ENCODE data around the gene AREG. TPM values are rescaled to one million over a fixed set of nuclear protein-coding genes. Genes with fewer than 3 reads are reported as not detected.
"Not testable (repeated sequence)": the region's sequence is repeated elsewhere in the genome, so short reads cannot be mapped to it uniquely, and the experiment has no call there.

AREG gene, protein sequence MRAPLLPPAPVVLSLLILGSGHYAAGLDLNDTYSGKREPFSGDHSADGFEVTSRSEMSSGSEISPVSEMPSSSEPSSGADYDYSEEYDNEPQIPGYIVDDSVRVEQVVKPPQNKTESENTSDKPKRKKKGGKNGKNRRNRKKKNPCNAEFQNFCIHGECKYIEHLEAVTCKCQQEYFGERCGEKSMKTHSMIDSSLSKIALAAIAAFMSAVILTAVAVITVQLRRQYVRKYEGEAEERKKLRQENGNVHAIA
- total RNA-seq (9.3 TPM), polyA plus RNA-seq (1 to 10 TPM in 3 of 4 donors, under 1 TPM in 1; 0.43 to 2.5 (median 1.7) TPM)

GRCh38 chr4:74444891-74445642 is at the start of gene AREG:
Gene AREG, plus strand, starts transcription at chr4:74445136. Its CDS starts 210 bp downstream, at chr4:74445346.
- H3K4me3 ChIP-seq (ENCODE audit: low read depth, low read length), result peak within 1 kb of the TSS; percentile 72
- H3K9me3 Mint-ChIP-seq, result no peaks in the 10 kb centered on the region
- H3K27me3 Mint-ChIP-seq, result peaks cover 27% of the 10 kb centered on the region
- no peaks in the 10 kb centered on the region for H3K9me3 ChIP-seq (ENCODE audit: control insufficient read depth in 2 of 2, low read length in 2 of 2)
- H3K36me3 Mint-ChIP-seq, result no peaks in the 10 kb centered on the region
- no peaks in the 10 kb centered on the region for H3K36me3 ChIP-seq (ENCODE audit: control insufficient read depth, insufficient read depth, low read length)
- peak within 1 kb of the TSS; percentile 69 to 92 (median 90) for H3K4me3 Mint-ChIP-seq
- H3K27ac ChIP-seq (ENCODE audit: insufficient read depth, low read length, poor library complexity, severe bottlenecking), result peak within 1 kb of the TSS; percentile 75
- ATAC-seq (ENCODE audit: low read depth in 2 of 2) (peak; percentile 92 to 95), DNase-seq (peak; percentile 82 to 88 (median 86))
- H3K4me1 ChIP-seq (ENCODE audit: control insufficient read depth, insufficient read depth, low read length, poor library complexity, severe bottlenecking), result peaks cover 14% of the 10 kb centered on the region
- H3K27ac Mint-ChIP-seq, result peak within 1 kb of the TSS; percentile 74 to 98 (median 94)
- H3K27me3 ChIP-seq (ENCODE audit: control insufficient read depth, insufficient read depth, low read length), result peaks cover 5% of the 10 kb centered on the region
- H3K4me1 Mint-ChIP-seq, result peaks cover 0 to 13% (median 6%) of the 10 kb centered on the region in 4 donors

DNA sequence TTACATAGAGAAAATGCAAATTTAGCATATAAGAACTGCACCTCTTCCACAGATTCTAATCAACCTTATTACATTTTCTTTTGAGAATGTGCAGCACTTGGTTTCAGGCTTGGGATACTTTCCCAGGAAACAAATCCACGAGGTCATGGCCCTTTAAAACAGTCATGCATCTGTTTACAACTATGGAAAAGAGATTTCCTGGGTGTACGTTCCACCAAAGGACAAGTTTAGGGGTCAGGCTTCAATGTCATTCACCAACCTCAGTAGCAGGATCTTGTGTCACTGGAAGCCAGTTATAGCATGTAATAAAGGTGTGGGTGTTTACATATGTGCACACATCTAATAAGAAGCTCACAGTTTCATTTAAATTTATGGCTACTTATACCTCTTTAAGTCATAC is 49.3 kb upstream of the AREG start:
- H3K36me3 Mint-ChIP-seq, result no peaks in the 10 kb centered on the region
- ATAC-seq (ENCODE audit: low read depth in 2 of 2), result no peak
- peaks cover 0 to 11% (median 5%) of the 10 kb centered on the region in 4 donors for H3K4me1 Mint-ChIP-seq
- Histone ChIP-seq H3K36me3 (ENCODE audit: control insufficient read depth, insufficient read depth, low read length) (no peaks in the 10 kb centered on the region), H3K4me3 (ENCODE audit: low read depth, low read length) (no peak overlapping the region), H3K27ac (ENCODE audit: insufficient read depth, low read length, poor library complexity, severe bottlenecking) (no peak overlapping the region), H3K9me3 (ENCODE audit: control insufficient read depth in 2 of 2, low read length in 2 of 2) (no peaks in the 10 kb centered on the region), H3K4me1 (ENCODE audit: control insufficient read depth, insufficient read depth, low read length, poor library complexity, severe bottlenecking) (no peaks in the 10 kb centered on the region), H3K27me3 (ENCODE audit: control insufficient read depth, insufficient read depth, low read length) (no peaks in the 10 kb centered on the region)
- peaks cover 10% of the 10 kb centered on the region for H3K27me3 Mint-ChIP-seq
- no peaks in the 10 kb centered on the region for H3K9me3 Mint-ChIP-seq
- no peak overlapping the region for H3K27ac Mint-ChIP-seq
- no peak overlapping the region for H3K4me3 Mint-ChIP-seq
- DNase-seq, result no peak

DNA sequence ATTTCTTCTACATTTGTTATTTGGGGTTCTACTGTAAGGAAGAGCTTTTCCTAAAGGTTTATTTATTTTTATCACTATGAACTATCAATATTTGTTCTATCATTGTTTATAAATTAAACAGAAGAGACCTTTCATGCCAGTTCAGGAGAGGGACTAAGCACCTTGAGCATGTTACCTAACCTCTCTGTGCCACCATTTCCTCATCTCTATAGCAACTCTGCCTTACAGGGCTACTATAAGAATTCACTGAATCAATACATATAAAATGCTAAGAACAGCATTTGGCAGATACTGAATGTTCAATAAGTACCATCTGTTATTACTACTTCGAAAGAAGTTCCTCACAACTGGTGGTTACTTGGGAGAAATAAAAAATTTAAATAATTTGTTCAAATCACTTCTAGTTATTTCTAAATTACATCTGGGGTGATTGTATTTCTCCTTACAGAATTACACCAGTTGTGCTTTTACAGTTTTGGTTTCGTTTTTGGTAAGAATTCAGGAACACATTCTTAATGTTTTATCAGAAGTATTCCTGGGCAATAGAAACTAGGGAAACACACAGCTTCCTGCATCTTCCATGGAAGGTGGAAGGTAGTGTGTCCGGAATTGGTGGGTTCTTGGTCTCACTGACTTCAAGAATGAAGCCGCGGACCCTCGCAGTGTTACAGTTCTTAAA is 47.0 kb upstream of the AREG start:
- no peaks in the 10 kb centered on the region for H3K4me1 ChIP-seq (ENCODE audit: control insufficient read depth, insufficient read depth, low read length, poor library complexity, severe bottlenecking)
- H3K9me3 ChIP-seq (ENCODE audit: control insufficient read depth in 2 of 2, low read length in 2 of 2), result no peaks in the 10 kb centered on the region
- DNase-seq, result peak in 1 of 3 donors; percentile 59
- Mint-ChIP-seq H3K27me3 (peaks cover 5% of the 10 kb centered on the region), H3K4me1 (peaks cover 0 to 11% (median 5%) of the 10 kb centered on the region in 4 donors), H3K9me3 (no peaks in the 10 kb centered on the region), H3K36me3 (no peaks in the 10 kb centered on the region), H3K27ac (peak overlapping the region; percentile 92 to 98 (median 96)), H3K4me3 (peak overlapping the region; percentile 88 to 98 (median 96))
- no peaks in the 10 kb centered on the region for H3K36me3 ChIP-seq (ENCODE audit: control insufficient read depth, insufficient read depth, low read length)
- H3K27ac ChIP-seq (ENCODE audit: insufficient read depth, low read length, poor library complexity, severe bottlenecking), result peak overlapping the region; percentile 73
- H3K27me3 ChIP-seq (ENCODE audit: control insufficient read depth, insufficient read depth, low read length), result no peaks in the 10 kb centered on the region
- ATAC-seq (ENCODE audit: low read depth in 2 of 2), result peak; percentile 46 to 54
- peak overlapping the region; percentile 94 for H3K4me3 ChIP-seq (ENCODE audit: low read depth, low read length)

DNA sequence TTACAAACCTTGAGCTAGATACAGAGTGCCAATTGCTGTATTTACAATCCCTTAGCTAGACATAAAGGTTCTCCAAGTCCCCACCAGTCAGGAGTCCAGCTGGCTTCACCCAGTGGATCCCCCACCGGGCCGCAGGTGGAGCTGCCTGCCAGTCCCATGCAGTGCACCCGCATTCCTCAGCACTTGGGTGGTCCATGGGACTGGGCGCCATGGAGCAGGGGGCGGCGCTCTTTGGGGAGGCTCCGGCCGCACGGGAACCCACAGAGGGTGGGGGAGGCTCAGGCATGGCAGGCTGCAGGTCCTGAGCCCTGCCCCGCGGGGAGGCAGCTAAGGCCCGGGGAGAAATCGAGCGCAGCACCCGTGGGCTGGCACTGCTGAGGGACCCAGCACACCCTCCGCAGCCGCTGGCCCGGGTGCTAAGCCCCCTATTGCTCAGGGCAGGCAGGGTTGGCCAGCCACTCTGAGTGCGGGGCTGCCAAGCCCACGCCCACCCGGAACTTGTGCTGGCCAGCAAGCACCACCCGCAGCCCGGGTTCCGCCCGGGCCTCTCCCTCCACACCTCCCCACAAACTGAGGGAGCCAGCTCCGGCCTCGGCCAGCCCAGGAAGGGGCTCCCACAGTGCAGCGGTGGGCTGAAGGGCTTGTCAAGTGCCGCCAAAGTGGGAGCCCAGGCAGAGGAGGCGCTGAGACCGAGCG is 45.9 kb upstream of the AREG start:
- H3K9me3 Mint-ChIP-seq; DNase-seq; H3K36me3 Mint-ChIP-seq; H3K4me3 ChIP-seq (ENCODE audit: low read depth, low read length); H3K27me3 ChIP-seq (ENCODE audit: control insufficient read depth, insufficient read depth, low read length); H3K9me3 ChIP-seq (ENCODE audit: control insufficient read depth in 2 of 2, low read length in 2 of 2); H3K36me3 ChIP-seq (ENCODE audit: control insufficient read depth, insufficient read depth, low read length); H3K4me1 ChIP-seq (ENCODE audit: control insufficient read depth, insufficient read depth, low read length, poor library complexity, severe bottlenecking); H3K27me3 Mint-ChIP-seq; H3K27ac ChIP-seq (ENCODE audit: insufficient read depth, low read length, poor library complexity, severe bottlenecking); ATAC-seq (ENCODE audit: low read depth in 2 of 2): not testable (repeated sequence)
- Mint-ChIP-seq H3K27ac (peak overlapping the region; percentile 92 to 98 (median 96)), H3K4me3 (peak overlapping the region; percentile 88 to 98 (median 96)), H3K4me1 (peaks cover 0 to 11% (median 5%) of the 10 kb centered on the region in 4 donors)

GRCh38 chr4:74400395-74400794 is 44.5 kb upstream of the AREG start:
- Histone ChIP-seq H3K36me3 (ENCODE audit: control insufficient read depth, insufficient read depth, low read length) (no peaks in the 10 kb centered on the region), H3K4me1 (ENCODE audit: control insufficient read depth, insufficient read depth, low read length, poor library complexity, severe bottlenecking) (no peaks in the 10 kb centered on the region), H3K9me3 (ENCODE audit: control insufficient read depth in 2 of 2, low read length in 2 of 2) (no peaks in the 10 kb centered on the region), H3K4me3 (ENCODE audit: low read depth, low read length) (no peak overlapping the region), H3K27me3 (ENCODE audit: control insufficient read depth, insufficient read depth, low read length) (peaks cover 1% of the 10 kb centered on the region), H3K27ac (ENCODE audit: insufficient read depth, low read length, poor library complexity, severe bottlenecking) (no peak overlapping the region)
- Mint-ChIP-seq H3K4me3 (no peak overlapping the region), H3K27me3 (no peaks in the 10 kb centered on the region), H3K36me3 (no peaks in the 10 kb centered on the region), H3K4me1 (peaks cover 0 to 11% (median 5%) of the 10 kb centered on the region in 4 donors), H3K27ac (no peak overlapping the region), H3K9me3 (no peaks in the 10 kb centered on the region)
- no peak for DNase-seq
- no peak for ATAC-seq (ENCODE audit: low read depth in 2 of 2)

- Mint-ChIP-seq H3K36me3 (no peaks in the 10 kb centered on the region), H3K4me1 (peaks cover 0 to 6% (median under 1%) of the 10 kb centered on the region in 4 donors), H3K4me3 (no peak overlapping the region), H3K27me3 (no peaks in the 10 kb centered on the region), H3K9me3 (no peaks in the 10 kb centered on the region), H3K27ac (no peak overlapping the region)
- Histone ChIP-seq H3K4me3 (ENCODE audit: low read depth, low read length) (no peak overlapping the region), H3K4me1 (ENCODE audit: control insufficient read depth, insufficient read depth, low read length, poor library complexity, severe bottlenecking) (no peaks in the 10 kb centered on the region), H3K9me3 (ENCODE audit: control insufficient read depth in 2 of 2, low read length in 2 of 2) (no peaks in the 10 kb centered on the region), H3K36me3 (ENCODE audit: control insufficient read depth, insufficient read depth, low read length) (no peaks in the 10 kb centered on the region), H3K27ac (ENCODE audit: insufficient read depth, low read length, poor library complexity, severe bottlenecking) (no peak overlapping the region), H3K27me3 (ENCODE audit: control insufficient read depth, insufficient read depth, low read length) (peaks cover 1% of the 10 kb centered on the region)
- ATAC-seq (ENCODE audit: low read depth in 2 of 2) (no peak), DNase-seq (no peak)
Observed at GRCh38 chr4:74402692-74403456, 42.1 kb upstream of the AREG start.

DNA sequence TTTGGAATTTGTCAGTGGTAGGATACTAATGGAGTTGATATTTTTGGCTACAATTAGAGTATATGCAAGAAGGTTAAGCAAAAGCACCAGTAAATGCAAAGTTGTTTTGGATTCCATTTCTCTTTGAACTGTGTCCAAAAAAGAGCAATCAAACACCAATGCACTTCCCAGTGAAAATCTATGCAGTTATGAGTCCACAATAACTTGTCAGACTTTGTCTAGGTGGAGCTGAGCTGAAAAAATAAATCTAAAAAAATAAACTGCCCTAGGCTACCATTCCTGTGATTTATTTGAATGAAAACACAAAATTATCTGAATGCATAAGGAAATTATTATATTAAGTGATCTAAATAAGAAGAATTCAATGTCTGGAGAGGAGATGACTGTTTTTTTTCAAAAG is 37.0 kb upstream of the AREG start:
- Histone ChIP-seq H3K4me3 (ENCODE audit: low read depth, low read length) (no peak overlapping the region), H3K9me3 (ENCODE audit: control insufficient read depth in 2 of 2, low read length in 2 of 2) (no peaks in the 10 kb centered on the region), H3K27ac (ENCODE audit: insufficient read depth, low read length, poor library complexity, severe bottlenecking) (no peak overlapping the region), H3K4me1 (ENCODE audit: control insufficient read depth, insufficient read depth, low read length, poor library complexity, severe bottlenecking) (no peaks in the 10 kb centered on the region), H3K27me3 (ENCODE audit: control insufficient read depth, insufficient read depth, low read length) (peaks cover 1% of the 10 kb centered on the region), H3K36me3 (ENCODE audit: control insufficient read depth, insufficient read depth, low read length) (no peaks in the 10 kb centered on the region)
- no peaks in the 10 kb centered on the region for H3K4me1 Mint-ChIP-seq
- H3K27ac Mint-ChIP-seq, result no peak overlapping the region
- H3K4me3 Mint-ChIP-seq, result no peak overlapping the region
- no peak for DNase-seq
- ATAC-seq (ENCODE audit: low read depth in 2 of 2), result no peak
- no peaks in the 10 kb centered on the region for H3K9me3 Mint-ChIP-seq
- no peaks in the 10 kb centered on the region for H3K36me3 Mint-ChIP-seq
- H3K27me3 Mint-ChIP-seq, result no peaks in the 10 kb centered on the region

Data from CD4-positive, CD25-positive, alpha-beta regulatory T cell (primary cell).